Endothelial cell of umbilical vein (primary cell): ENCODE measurements around the gene AMN. TPM values are rescaled to one million over a fixed set of nuclear protein-coding genes. Genes with fewer than 3 reads are reported as not detected.
"Not testable (repeated sequence)": the region's sequence is repeated elsewhere in the genome, so short reads cannot be mapped to it uniquely, and the experiment has no call there.

Source experiments
- BruUV-seq: library from RNA; stranded (reverse); fragments of 400-500 nt; replicated peaks from 2 replicates; lab custom pipeline; 2021; lab: Mats Ljungman, UMichigan
- CTCF ChIA-PET: fragments of 300-600, 350-600 bp; sonication (Branson Sonifier 250); formaldehyde crosslinking; loops from one replicate; lab custom pipeline; 2021; ENCODE audit warnings: antibody characterized with exemption, inconsistent platforms; lab: Charles Lee
- POLR2A ChIA-PET: fragments of 300-600, 350-600 bp; sonication (Branson Sonifier 250); formaldehyde crosslinking; loops from one replicate; lab custom pipeline; 2021; ENCODE audit warnings: antibody characterized with exemption, inconsistent platforms; lab: Charles Lee
- DNase-seq: peaks from one replicate; pipeline ENCODE4 v3.0.0-alpha.2; 2011; ENCODE audit warnings: low read depth, low spot score
- FAIRE-seq: peaks from 2 replicates; lab custom pipeline; 2011; peaks lifted over from hg19 to GRCh38; lab: Jason Lieb, UNC
- H2AFZ ChIP-seq: 2 replicates; pipeline ENCODE4 v1.6.0; 2012; ENCODE audit warnings: low read depth, low read length, control low read depth, inconsistent platforms
- H3K27ac ChIP-seq: 2 replicates; pipeline ENCODE4 v1.5.1; 2011; ENCODE audit warnings: low read depth, mild to moderate bottlenecking, control low read depth, low read length, moderate library complexity; ENCODE audit not compliant: insufficient read depth
- H3K27me3 ChIP-seq, 2 experiments: 2 replicates each; pipeline versions ENCODE4 v1.6.0 to v1.6.1; 2011; ENCODE audit warnings: low read length in 2 of 2, mixed read lengths in 1 of 2; ENCODE audit not compliant: control insufficient read depth in 2 of 2, insufficient read depth in 2 of 2
- H3K36me3 ChIP-seq, 2 experiments: 2 replicates in 1 of 2; 3 replicates in 1 of 2; pipeline ENCODE4 v1.5.1; 2011; ENCODE audit warnings: low read length in 2 of 2, mild to moderate bottlenecking in 1 of 2, moderate library complexity in 1 of 2; ENCODE audit not compliant: control insufficient read depth in 2 of 2, insufficient read depth in 2 of 2; ENCODE audit errors: extremely low read depth in 1 of 2
- H3K4me1 ChIP-seq: 3 replicates; pipeline ENCODE4 v1.5.1; 2011; ENCODE audit warnings: mild to moderate bottlenecking, low read length; ENCODE audit not compliant: control insufficient read depth, insufficient read depth; ENCODE audit errors: extremely low read depth
- H3K4me2 ChIP-seq: 2 replicates; pipeline ENCODE4 v1.6.1; 2011; ENCODE audit warnings: low read length, control low read depth, mixed read lengths; ENCODE audit not compliant: insufficient read depth
- H3K4me3 ChIP-seq, 3 experiments: fragments of 200-600 bp in 1 of 3; sonication (generic), shearing (Covaris generic) in 1 of 3; replicated peaks in 1 of 3; 2 replicates each; pipeline ENCODE4 v1.5.1; 2011 to 2016; ENCODE audit warnings: control low read depth in 3 of 3, low read length in 3 of 3, mild to moderate bottlenecking in 2 of 3, inconsistent platforms in 1 of 3, low read depth in 1 of 3, moderate library complexity in 1 of 3; ENCODE audit not compliant: insufficient read depth in 1 of 3
- H3K79me2 ChIP-seq: 2 replicates; pipeline ENCODE4 v1.6.0; 2012; ENCODE audit warnings: low read length, inconsistent platforms; ENCODE audit not compliant: control insufficient read depth, insufficient read depth
- H3K9ac ChIP-seq: replicated peaks from 2 replicates; pipeline ENCODE3; 2011; ENCODE audit warnings: low read length, control low read depth; ENCODE audit not compliant: insufficient read depth; ENCODE audit errors: extremely low read depth
- H3K9me1 ChIP-seq: replicated peaks from 3 replicates; pipeline ENCODE4 v1.6.0; 2011; ENCODE audit warnings: mild to moderate bottlenecking, low read length; ENCODE audit not compliant: control insufficient read depth, insufficient read depth; ENCODE audit errors: extremely low read depth
- H3K9me3 ChIP-seq: replicated peaks from 2 replicates; pipeline ENCODE4 v1.5.1; 2012; ENCODE audit warnings: low read length, inconsistent platforms; ENCODE audit not compliant: control insufficient read depth, insufficient read depth
- H4K20me1 ChIP-seq: replicated peaks from 2 replicates; pipeline ENCODE3; 2011; ENCODE audit warnings: mild to moderate bottlenecking, low read length; ENCODE audit not compliant: control insufficient read depth, insufficient read depth; ENCODE audit errors: extremely low read depth
- CTCF ChIP-seq, 2 donors: IDR thresholded peaks; 1 replicate in 1 of 2; 2 replicates in 1 of 2; pipeline ENCODE4 v1.5.1; 2011; ENCODE audit warnings: low read length in 2 of 2, mild to moderate bottlenecking in 2 of 2, moderate library complexity in 2 of 2, control low read depth in 1 of 2, inconsistent platforms in 1 of 2, low read depth in 1 of 2; ENCODE audit not compliant: insufficient read depth in 1 of 2; ENCODE audit errors: extremely low read depth in 1 of 2
- EZH2 ChIP-seq: IDR thresholded peaks from 2 replicates; pipeline ENCODE4 v1.6.1; 2012; ENCODE audit warnings: borderline replicate concordance, low read depth, mild to moderate bottlenecking, moderate library complexity, low read length, inconsistent platforms; ENCODE audit not compliant: severe bottlenecking
- GATA2 ChIP-seq: IDR thresholded peaks from 2 replicates; pipeline ENCODE4 v1.7.0; 2011; ENCODE audit warnings: low read depth, mild to moderate bottlenecking, moderate library complexity, mixed read lengths, low read length; ENCODE audit not compliant: insufficient read length, insufficient read depth
- JUN ChIP-seq: IDR thresholded peaks from 2 replicates; pipeline ENCODE4 v1.6.1; 2011; ENCODE audit warnings: borderline replicate concordance, low read depth; ENCODE audit not compliant: insufficient read length, insufficient read depth
- MYC ChIP-seq: IDR thresholded peaks from one replicate; pipeline ENCODE4 v1.6.1; 2011; ENCODE audit warnings: mild to moderate bottlenecking, low read depth, low read length
- POLR2AphosphoS5 ChIP-seq: IDR thresholded peaks from 2 replicates; pipeline ENCODE4 v1.6.1; 2012; ENCODE audit warnings: low read depth, mild to moderate bottlenecking, control low read depth, low read length, moderate library complexity; ENCODE audit not compliant: insufficient read depth
- dilution Hi-C: fragments of 300-500 bp; cut with MboI; formaldehyde crosslinking; loops from one replicate; pipeline ENCODE4 v1.15.0; 2019; ENCODE audit warnings: low sequenced_read_pairs; ENCODE audit not compliant: extremely low pct_ligation_motif_present
- intact Hi-C: fragments of 100-400 bp; cut with micrococcal nuclease; formaldehyde crosslinking; loops from one replicate; pipeline ENCODE4 v1.10.0; 2022
- polyA plus RNA-seq, 4 experiments: library from polyadenylated mRNA; depleted of rRNA in 3 of 4; stranded (reverse) in 3 of 4; unstranded in 1 of 4; fragments of >200 nt; gene quantifications; 2 replicates each; pipeline versions ENCODE4 v1.2.1 to v1.2.3, GENCODE V29; 2011 to 2012; ENCODE audit warnings: missing spikeins in 1 of 4
- total RNA-seq: library from RNA; stranded (reverse); gene quantifications from 2 replicates; pipeline ENCODE4 v1.2.3, GENCODE V29; 2021

AMN gene
- total and polyA plus RNA-seq, 2 donors (not counting 3 experiments of a cell fraction or from before 2014, with no cell fraction given) = 0.03 TPM; not detected in 1

GRCh38 chr14:102892651-102893050 lies 29.8 kb upstream of the AMN start:
- DNase-seq (no peak), FAIRE-seq (no peak)
- dilution Hi-C loops (no loop called here), intact Hi-C loops (no loop called here)
- ChIA-PET CTCF (no interaction called here), POLR2A (no interaction called here)
- H3K27me3 ChIP-seq = no peaks in the 10 kb centered on the region
- H3K4me3 ChIP-seq = no peak overlapping the region
- no peak overlapping the region for H3K4me2 ChIP-seq
- no peaks in the 10 kb centered on the region for H4K20me1 ChIP-seq
- H3K36me3 ChIP-seq = peaks cover 0 to 5% of the 10 kb centered on the region in 2 experiments
- no peaks in the 10 kb centered on the region for H3K4me1 ChIP-seq
- no peak overlapping the region for H3K9ac ChIP-seq
- no peaks in the 10 kb centered on the region for H3K79me2 ChIP-seq
- no TSS peak for BruUV-seq
- H2AFZ ChIP-seq = no peak overlapping the region
- no peaks in the 10 kb centered on the region for H3K9me1 ChIP-seq
- no peak for TF ChIP-seq GATA2
- H3K27ac ChIP-seq = no peak overlapping the region
- no peaks in the 10 kb centered on the region for H3K9me3 ChIP-seq

- no peaks in the 10 kb centered on the region for H3K9me3 ChIP-seq
- no peak for DNase-seq
- no peak for TF ChIP-seq POLR2AphosphoS5
- TF ChIP-seq MYC = no peak
- TF ChIP-seq EZH2 = no peak
- no peak for TF ChIP-seq CTCF (IDR thresholded peaks at IDR 0.05; ENCODE audit: extremely low read depth in 1 of 2, insufficient read depth in 1 of 2, low read depth in 1 of 2, low read length in 2 of 2)
- TF ChIP-seq JUN = no peak
- intact Hi-C loops = no loop called here
- H3K36me3 ChIP-seq = peaks cover 0 to 5% of the 10 kb centered on the region in 2 experiments
- H3K79me2 ChIP-seq = no peaks in the 10 kb centered on the region
- no peaks in the 10 kb centered on the region for H3K27me3 ChIP-seq
- H3K27ac ChIP-seq = no peak overlapping the region
- no peak overlapping the region for H3K9ac ChIP-seq
- no peaks in the 10 kb centered on the region for H3K4me1 ChIP-seq
- no peak overlapping the region for H3K4me3 ChIP-seq
- H3K9me1 ChIP-seq = no peaks in the 10 kb centered on the region
- dilution Hi-C loops = no loop called here
- ChIA-PET POLR2A (no interaction called here), CTCF (no interaction called here)
- FAIRE-seq = no peak
- H2AFZ ChIP-seq = no peak overlapping the region
- no peak overlapping the region for H3K4me2 ChIP-seq
- no TSS peak for BruUV-seq
- H4K20me1 ChIP-seq = no peaks in the 10 kb centered on the region
Measured at GRCh38 chr14:102893452-102893851, 29.0 kb upstream of the AMN start.

- H3K4me2 ChIP-seq, H3K27ac ChIP-seq, H2AFZ ChIP-seq, H3K9me1 ChIP-seq, H3K9ac ChIP-seq, DNase-seq, H3K79me2 ChIP-seq, FAIRE-seq, POLR2A ChIA-PET, H3K27me3 ChIP-seq, H3K4me3 ChIP-seq, intact Hi-C loops, H4K20me1 ChIP-seq, BruUV-seq, H3K4me1 ChIP-seq, H3K36me3 ChIP-seq, dilution Hi-C loops, H3K9me3 ChIP-seq: not testable (repeated sequence)
- CTCF ChIA-PET = interaction anchor here (0.8 to 2.7 kb wide), 2 partner anchors 19 to 202 kb away, joined by 3 to 10 read pairs; no protein-coding TSS in a partner anchor
Measured at GRCh38 chr14:102896735-102897134, 25.7 kb upstream of the AMN start.
